HG03060 (cell line): ENCODE measurements around the gene VOPP1.
"Not testable (repeated sequence)": the region's sequence is repeated elsewhere in the genome, so short reads cannot be mapped to it uniquely, and the experiment has no call there.

Experiments used
- ATAC-seq: cut with Tn5 transposase; IDR thresholded peaks from one replicate; pipeline ENCODE4 v1.9.1; 2021; ENCODE audit warnings: low read depth, moderate number of reproducible peaks; ENCODE audit not compliant: unreplicated experiment

VOPP1 gene

DNA sequence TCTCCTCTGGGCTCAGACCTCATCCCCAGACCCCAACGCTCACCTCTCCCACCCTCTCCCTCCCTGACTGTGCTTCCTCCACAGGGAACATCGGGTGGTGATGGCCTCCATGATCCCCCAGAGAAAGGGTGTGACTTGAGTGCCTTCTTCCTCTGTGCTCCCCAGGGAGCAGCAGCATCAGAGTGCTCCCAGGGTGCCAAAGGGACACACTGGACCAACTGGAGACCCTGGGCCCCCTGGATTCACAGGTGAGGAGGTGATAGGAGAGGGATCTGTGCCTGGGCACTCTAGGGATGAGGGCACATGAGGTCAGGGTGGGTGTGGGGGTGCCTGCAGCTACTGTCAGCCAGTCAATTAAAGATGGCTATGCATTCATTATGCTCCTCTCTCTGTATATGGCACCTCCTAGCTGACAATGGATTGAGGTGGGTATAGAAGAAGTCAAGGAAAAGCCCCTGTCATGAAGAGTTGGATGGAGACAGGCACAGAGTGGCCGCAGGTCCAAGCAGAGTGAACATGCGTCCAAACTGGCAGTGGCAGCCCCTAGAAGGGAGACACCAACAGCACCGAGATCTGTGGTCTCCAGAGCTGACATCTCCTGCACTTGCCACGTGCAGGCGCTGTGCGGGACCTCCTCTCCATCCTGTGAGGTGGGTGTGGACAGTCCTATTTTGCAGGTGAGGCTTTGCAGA, 15.5 kb upstream of the VOPP1 start:
- ATAC-seq: no peak

DNA sequence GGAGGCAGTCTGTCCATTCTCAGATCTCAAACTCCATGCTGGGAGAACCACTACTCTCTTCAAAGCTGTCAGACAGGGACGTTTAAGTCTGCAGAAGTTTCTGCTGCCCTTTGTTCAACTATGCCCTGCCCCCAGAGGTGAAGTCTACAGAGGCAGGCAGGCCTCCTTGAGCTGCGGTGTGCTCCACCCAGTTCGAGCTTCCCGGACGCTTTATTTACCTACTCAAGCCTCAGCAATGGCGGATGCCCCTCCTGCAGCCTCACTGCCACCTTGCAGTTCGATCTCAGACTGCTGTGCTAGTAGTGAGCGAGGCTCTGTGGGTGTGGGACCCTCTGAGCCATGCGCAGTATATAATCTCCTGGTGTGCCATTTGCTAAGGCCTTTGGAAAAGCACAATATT, 10.4 kb upstream of the VOPP1 start:
- ATAC-seq: not testable (repeated sequence)

DNA sequence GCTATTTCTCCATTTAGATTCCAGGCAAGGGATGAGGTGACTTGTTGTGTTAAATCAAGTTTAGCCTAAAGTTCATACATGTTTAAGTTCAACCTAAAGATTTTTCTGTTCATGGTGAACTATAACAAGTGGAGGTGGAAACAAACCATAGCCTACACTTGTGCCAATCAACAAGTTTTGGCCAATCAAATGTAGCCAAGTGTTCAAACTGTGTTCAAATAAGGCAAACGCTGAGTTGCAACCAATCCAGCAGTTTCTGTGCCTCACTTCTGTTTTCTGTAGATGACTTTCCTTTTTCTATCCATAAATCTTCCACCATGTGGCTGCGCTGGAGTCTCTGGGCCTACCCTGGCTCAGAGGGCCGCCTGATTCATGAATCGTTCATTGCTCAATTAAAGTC, 4.5 kb upstream of the VOPP1 start:
- ATAC-seq: no peak

DNA sequence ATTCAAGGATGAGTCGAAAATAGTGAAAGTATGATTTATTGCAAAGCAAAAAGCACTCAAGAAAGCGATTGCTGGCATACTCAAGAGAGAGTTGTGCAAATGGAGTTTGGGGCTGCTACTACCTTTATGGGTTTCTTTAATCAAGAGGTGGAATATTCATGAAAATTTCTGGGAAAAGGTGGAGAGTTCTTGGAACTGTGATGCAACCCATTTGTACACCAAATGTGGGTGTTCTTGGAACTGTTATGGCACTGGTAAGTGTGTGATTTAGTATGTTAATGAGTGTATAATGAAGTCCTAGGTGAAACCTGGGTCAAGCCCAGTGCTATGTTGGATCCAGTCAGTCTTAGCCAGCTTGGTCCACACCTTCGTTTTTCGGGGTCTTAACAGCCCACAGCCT, 3.4 kb upstream of the VOPP1 start:
- no peak for ATAC-seq

DNA sequence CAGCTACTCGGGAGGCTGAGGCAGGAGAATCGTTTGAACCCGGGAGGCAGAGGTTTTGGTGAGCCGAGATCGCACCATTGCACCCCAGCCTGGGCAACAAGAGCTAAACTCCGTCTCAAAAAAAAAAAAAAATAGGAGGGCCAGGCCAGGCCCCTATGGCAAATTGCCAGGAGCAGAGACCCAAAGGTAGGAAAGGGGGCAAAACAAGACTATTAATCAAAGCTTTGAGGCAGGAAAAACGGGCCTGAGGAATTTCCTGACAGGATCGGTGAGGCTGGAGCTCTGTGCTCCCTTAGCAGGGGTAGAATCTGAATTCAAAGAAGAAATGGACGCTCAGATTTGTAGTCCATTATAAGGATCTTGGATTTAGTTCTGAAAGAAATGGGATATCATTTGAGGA, 2.8 kb upstream of the VOPP1 start:
- ATAC-seq: no peak

DNA sequence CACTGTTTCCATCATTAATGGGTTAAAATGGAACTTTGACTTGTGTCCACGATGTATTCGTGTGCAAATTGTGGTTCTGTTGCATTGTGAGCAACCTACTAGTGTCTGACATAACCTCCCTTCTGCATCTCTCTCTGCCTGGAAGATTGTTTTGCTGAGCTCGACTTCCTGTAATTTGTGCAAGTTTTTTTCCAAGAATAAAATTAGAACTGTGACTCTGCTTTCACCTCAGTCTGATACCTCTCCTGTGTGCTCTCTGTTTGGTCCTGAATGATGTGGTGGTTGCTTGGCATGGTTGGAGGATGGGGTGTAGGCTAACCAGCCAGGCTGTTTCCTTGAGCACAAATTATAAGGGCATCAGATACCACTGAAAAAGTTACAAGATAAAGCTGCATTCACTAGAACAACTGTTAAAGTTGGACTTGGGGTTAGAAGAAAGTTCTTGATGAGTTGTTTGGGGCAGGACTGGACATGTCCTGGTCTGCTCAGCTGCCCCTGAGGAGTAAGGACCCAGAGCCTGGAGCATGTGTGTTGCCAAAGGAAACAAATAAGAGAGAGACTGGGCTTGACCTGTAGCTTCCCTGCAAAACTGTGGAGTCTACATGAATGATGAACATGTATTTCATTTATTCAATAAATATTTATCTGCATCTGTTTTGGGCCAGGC, 1.9 kb upstream of the VOPP1 start:
- no peak for ATAC-seq

DNA sequence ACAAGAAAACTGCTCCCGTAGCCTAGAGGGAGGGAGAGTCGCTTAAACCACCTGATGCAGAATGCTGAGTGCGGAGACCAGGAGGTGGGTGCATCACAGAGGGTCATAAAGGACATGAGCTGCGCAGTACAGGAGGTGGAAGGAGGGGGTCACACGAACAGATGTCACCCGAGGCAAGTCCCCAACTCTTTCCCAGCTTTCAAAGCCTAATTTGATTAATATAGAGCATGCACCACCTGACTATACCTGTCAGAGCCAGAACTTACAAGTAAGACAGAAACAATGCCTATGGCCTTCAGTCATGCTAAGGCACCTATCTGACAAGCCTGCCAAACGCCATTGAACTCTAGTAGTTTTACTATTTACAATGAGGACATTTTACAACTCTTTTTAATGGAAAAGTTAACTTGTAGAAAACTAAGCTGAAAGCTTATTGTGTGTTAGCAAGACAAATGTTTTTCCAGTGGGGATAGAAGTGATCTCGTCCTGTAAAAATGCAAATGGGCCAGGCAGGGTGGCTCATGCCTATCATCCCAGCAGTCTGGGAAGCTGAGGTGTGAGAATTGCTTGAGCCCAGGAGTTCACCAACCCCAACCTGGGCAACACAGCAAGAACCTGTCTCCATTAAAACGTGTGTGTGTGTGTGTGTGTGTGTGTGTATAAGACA, 1.1 kb upstream of the VOPP1 start:
- ATAC-seq: no peak

DNA sequence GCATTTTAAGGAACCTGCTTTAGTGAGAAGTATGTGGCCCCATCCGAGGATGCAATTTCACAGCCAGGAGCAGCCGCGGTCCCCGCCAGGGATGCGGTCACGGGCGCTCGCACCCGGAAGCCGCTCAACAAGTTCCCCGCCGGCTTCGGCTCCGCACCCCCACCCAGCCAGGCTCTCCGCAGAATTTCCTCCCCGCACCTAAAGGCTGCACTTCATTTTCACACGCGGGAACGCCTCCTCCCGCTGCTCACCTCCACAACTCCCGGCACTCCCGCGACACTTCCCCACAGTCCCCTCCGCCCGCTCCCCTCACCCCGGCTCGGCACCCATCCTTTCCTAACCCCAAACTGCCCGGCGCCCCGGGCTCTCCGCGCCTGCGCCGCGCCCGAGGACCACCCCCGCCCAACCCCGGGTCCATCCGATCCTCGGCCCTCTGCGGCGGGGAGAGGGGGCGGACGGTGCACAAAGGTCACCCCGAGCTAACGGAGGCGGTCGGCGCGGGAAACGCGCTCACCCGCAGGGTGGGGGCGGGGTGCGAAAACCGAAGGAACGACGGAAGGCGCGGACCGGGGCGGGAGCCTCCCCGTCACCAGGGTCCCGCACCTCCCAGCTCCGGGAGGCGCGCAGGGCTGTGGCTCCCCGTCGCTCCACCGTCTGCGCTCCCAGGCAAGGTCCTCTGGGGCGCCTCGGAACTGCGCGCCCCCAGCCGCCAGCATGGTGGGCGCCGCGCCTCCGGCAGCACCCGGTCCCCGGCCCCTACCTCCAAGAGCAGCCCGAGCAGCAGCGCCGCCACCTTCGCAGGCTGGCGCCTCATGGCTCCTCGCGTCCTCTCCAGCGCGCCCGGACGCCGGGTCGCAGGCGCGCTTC, 558 bp downstream of the VOPP1 start:
- ATAC-seq: no peak

DNA sequence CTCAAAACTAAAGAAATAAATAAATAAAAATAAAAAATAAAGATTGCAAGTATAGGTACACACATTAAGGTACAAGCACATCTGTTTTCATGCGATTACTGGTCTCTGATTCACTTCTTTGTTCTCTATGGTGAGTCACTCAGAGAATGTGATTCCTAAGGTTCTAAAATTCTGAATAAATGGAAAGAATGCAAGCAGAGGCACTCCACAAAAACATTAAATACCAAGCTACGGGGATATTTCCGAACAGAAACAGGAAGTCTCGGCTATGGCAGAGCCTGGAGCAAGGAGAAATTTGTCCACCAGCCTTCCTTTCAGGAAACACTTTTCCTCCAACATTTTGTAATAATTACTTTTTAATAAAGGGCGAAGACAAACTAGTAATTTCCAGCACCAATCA, 1.4 kb downstream of the VOPP1 start:
- no peak for ATAC-seq

DNA sequence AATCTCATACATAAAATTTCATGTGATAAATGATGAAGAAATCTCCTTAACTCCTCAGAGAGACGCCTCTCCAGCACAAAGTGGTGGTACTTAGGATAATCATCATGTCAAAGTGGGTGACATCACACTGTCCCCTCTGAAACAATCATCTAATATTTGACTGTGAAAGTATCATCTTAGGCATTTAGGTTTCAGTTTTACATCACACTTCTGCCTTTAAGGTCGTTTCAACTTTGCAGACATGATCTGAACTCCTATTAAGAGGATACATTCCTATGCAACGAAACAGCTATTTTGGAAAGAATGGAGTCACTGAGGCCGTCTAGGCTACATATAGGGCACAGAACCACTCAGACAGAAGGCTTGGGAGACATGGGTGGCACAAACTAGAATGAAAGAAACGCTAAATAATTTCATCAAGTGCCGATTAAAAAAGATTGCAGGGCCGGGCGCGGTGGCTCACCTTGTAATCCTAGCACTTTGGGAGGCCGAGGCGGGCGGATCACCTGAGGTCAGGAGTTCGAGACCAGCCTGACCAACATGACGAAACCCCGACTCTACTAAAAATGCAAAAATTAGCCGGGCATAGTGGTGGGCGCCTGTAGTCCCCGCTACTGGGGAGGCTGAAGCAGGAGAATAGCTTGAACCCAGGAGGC, 2.0 kb downstream of the VOPP1 start:
- ATAC-seq: peak; percentile 24

DNA sequence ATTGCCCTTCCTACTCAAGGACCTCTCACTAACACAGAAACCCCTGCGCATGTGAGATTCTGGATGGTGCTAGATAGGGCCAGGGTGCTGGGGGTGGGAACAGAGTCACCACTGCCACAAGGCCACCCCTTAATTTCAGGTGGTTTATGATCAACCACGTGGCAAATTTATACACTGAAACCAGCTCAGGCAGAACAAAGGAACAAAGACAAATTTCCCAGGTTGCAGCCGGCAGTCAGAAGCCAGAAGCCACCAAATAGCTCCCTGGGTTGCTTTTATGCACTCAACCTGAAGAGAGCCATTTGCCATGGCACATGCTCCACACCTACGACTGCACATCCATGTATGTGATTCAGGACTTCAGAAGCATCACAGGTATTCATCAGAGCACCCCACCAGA, 2.5 kb downstream of the VOPP1 start:
- peak; percentile 21 for ATAC-seq

DNA sequence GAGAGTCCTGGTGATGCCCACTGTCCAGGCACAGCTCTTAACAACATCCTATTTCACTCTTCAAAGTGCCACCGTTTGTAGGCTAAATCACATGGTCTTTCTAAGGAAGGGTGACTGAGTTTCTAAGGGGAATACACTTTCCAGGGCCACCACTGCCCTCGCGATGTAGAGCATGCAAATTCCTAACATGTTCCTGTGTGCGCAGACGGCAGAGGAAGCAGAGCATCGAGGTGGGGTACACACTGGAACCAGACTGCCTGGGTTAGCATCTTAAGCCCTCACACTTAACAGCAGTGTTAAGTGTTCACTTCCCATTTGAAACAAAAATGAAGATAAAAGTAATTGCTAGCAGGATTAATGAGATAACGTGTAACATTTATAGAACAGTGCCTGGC, 3.0 kb downstream of the VOPP1 start:
- ATAC-seq: no peak

DNA sequence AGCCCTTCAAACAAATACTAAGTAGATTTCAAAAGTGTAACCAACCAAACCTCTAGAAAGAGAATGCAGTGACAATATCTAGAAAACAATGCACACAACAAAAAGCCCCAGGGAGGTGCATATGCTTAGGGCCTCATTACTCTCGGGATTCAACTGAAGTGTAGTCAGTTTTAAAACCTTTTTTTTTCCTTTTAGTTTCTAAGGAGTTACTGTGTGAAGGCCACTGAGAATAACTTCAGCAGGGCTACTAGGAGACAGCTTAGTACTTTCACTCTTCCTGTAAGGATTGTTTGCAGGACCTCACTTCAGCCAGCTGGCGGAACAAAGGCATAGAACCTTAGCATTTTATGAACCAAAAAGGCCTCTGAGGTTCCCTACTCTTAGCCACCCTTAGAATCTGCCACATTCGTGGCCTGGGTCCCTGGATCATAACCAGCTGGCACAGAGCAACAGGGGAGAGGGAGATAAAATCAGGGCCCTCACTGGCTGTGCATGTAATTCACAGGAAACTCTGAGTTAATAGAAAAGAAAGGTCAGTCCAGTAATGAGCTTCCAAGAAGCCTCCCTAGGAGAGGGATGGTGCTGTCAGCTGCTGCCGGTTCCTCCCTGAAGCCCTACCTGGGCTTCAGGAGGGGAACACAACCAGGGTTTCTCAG, 3.6 kb downstream of the VOPP1 start:
- no peak for ATAC-seq

DNA sequence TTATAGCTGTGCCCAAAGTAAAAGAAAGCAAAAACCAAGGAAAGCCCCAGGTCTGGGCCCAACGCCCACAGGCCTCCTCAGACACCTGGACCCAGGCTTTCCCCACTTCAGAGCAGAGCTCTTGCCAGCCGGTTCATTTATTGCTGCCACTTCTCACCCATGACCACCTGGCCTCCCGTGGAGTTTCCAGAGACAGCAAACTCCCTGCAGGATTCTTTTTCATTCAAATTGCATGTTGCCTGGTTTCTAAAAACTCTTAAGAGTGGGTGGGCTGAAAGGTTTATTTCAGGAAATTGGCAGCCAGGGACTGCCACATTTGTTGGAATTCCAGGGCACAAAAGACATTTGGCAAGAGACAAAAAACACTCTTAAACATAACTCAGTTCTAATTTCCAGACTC, 4.7 kb downstream of the VOPP1 start:
- no peak for ATAC-seq

DNA sequence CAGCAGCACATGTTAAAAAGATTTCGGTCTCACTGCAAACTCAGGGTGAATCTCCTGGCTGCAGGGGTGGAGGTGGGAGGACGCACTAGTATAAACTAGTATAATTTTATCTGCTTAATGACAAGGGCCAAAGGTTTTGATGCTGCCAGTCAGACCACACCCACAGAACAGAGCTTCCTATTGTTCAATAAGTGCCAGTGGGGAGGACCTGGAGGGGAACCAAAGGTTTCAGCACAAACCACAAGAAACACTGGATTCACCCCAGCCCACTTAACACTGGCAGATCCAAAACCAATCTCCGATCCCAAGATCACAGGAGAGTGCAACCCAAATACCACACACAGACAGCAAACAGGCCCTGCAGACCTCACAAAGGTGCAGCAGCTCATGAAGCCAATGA, 6.6 kb downstream of the VOPP1 start:
- ATAC-seq: no peak

DNA sequence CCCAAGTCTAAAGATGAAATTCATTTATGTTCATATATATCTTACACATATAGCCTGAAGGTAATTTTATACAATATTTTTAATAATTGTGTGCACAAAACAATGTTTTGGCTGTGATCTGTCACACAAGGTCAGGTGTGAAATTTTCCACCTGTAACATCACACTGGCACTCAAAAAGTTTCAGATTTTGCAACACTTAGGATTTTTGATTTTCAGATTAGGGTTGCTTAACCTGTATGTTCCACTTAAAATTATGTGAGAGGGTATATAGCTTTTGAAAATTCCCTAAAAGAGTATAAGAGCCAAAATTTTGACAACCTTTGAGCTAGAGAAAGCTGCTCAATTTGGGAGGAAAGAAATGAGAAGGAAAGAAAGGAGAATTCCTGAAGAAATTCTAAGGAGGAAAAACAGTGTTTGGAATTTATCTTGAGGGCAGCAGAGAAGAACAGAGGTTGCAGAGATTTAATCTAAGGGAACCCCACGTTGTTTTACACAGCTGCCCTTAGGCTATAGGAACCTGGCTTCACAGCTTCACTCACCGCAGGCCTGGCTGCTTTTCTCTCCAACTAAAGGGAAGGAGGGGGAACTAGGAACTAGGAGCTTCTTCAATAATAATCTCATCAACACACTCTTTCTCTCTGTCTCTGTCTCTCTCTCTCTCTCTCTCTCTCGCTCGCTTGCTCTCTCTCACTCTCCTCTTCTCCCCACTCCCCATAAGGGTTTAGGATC, 8.5 kb downstream of the VOPP1 start:
- no peak for ATAC-seq

DNA sequence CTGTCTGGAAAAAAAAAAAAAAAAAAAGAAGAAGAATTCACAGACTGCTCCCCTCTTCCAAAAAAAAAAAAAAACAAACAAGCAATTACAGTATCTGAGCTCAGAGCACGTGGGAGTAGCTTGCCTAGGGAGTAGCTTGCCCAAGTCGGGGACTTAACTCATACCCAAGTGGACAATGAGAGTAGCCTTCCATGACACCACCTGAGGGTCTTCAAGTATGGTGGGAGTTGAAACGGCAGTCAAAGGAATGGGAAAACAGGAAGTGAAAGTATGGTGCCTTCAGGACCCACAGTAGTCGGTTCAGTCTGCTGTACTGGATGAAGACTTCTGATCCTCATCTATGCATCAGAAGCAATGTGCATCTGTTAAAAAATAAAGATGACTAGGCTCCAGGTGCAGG, 10.6 kb downstream of the VOPP1 start:
- no peak for ATAC-seq

DNA sequence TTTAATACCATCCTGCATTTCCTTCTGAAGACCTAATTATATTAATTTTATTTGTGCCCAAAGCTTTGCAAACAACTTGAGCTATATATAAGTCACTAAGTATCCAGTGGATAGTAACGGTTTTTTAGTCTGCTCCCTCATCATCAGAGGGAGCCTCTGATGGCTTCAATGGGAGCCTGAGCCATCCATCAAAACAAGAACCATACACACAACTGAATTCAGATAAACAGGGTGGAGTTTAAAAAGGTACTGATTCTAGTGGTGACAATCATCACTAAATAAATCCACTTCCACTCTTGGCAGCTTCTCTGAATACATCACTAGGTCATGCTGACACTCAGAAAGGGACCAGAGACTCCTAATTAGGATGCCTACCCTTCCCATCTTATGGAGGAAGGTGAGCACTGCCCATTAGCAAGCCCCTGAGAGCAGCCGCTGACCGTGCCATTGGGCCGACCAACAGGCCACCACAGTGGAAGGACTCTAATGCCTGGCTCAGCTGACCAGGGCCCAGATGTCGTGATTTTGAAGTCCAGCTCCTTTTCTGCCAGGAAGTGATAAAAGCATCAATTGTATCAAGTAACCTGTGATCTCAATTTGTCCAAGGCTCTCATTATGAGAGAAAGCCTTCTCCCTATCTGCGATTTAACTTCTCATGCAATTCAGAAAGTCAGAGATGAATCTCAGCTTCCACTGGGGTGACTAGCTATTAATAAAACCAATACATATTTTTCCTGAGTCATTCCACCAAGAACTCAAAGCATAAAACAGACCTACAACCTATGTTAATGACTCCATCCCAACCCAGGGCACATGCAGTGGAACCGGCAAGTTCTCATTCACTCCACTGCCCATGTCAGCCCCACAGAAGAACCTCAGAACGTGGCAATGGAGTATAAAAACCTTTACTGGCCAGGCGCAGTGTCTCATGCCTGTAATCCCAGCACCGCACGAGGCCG, 13.1 kb downstream of the VOPP1 start:
- ATAC-seq: no peak
